ENCODE measurements around the gene ALDH1A1.

Gene ALDH1A1

GRCh38 chr9:72855890-72856523 is 96.8 kb downstream of the ALDH1A1 start:
- no peak for DNase-seq (ENCODE audit: low read depth)

- no peak for DNase-seq (ENCODE audit: low read depth)
Measured at GRCh38 chr9:72855321-72855720, 97.5 kb downstream of the ALDH1A1 start.
